ENCODE results near the gene RIMBP2.
"Not testable (repeated sequence)": the region's sequence is repeated elsewhere in the genome, so short reads cannot be mapped to it uniquely, and the experiment has no call there.

The RIMBP2 gene

DNA sequence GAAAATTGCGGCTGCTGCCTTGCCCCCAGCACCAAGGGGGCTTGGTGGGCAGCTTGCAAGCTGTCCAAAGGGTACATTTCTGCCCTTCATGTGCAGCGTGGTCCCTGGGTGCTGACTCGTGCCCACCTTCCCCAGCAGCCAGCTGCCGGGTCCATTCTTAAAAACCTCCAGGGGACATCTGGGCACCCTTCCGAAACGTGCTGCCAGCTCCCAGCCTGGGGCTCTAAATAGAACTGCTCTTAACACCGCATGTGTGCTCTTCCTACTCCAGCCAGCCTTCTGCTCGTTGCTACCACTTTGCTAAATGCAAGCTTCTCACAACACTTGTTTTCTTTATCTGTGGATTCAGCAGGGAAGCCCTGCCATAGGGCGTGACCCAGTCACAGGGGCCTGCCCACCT is 66.0 kb downstream of the RIMBP2 start:
- no peak for DNase-seq

GRCh38 chr12:130649101-130650045 is 66.7 kb downstream of the RIMBP2 start:
- DNase-seq = no peak

GRCh38 chr12:130647814-130648213 is 68.3 kb downstream of the RIMBP2 start:
- DNase-seq = no peak

- no peak for DNase-seq
Observed at GRCh38 chr12:130646716-130647370, 69.3 kb downstream of the RIMBP2 start.

GRCh38 chr12:130646191-130646590 is 69.9 kb downstream of the RIMBP2 start:
- not testable (repeated sequence) for DNase-seq

DNA sequence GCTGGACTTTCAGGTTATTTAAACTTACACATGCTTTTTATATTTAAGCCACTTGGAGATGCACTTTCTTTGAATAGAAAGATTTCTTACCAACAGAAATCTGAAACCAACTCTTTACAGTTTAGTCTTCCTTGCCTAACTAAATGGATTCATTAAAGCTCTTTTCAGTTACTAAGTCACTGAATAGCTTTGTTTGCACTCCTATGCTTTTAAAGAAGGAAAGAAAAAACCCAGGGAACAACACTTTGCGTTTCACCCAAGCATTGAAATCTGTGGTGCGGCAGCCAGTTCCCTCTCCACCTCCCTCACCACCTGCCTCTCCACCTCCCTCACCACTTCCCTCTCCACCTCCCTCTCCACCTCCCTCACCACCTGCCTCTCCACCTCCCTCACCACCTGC is 70.3 kb downstream of the RIMBP2 start:
- no peak for DNase-seq

DNA sequence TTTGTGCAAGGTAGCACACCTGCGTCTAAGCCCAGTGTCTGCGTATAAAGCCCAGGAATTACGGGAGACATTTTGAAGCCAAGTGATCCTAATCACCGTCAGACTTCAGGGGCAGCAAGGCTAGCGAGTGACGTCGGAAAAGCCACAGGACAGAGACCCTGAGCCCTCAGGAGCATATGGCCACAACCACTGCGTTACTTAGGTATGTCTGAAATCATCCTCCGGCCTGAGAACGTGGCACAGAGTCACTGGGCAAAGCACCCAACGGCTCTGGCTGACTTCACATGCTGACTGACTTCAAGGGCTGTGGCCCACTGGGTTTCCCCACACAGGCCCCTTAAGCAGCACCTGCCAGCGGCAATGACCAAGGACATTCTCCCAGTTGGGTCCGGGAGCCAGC is 71.5 kb downstream of the RIMBP2 start:
- no peak for DNase-seq

DNA sequence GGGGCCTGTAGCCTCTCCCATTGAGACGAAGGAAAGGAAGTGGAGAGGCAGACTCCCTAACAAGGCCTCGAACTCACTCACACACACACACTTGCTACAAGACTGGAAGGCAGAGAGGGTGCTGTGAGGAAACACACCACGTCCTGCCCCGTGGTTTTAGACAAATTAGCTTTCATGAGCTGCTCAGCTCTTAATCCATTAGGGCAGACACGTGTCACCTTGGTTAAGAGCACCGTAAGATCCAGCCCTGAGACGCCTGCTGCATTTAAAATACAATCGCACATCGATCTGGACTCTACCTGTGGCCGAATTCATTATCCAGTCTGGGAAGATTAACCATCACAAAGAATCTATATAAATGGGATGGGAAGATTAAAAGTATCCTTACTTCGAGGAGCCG is 72.0 kb downstream of the RIMBP2 start:
- no peak for DNase-seq

- DNase-seq = no peak
Observed at GRCh38 chr12:130642856-130643255, 73.2 kb downstream of the RIMBP2 start.

DNA sequence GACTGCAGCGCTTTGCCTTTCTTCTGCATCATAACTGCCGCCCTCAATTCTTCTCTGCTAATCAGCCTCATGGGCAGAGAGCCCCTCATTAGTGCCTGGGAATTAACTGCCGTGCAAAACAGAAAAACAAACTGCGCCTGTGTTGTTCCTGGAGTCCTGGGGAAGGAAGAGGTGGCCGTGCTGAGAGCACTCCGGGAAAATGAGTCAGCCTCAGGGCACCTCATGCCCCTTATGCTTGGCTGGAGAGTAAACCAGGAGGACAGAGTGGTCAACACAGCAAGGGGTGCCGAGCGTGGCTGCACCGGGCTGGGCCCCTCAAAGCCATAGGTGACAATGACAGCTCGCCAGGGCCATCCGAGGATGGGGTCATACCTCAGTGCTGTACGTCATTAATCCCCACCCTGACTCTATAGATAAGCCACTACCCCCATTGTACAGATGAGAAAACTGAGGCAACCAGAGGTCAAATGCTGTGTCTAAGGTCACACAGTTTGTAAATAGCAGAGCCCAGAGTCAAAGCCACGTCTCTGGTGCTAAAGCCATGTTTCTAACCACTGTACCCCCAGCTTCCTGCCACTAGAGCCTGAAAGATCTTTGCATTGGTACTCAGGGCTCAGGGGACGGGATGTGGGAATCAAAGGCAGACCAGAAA is 74.4 kb downstream of the RIMBP2 start:
- DNase-seq = no peak

- DNase-seq = no peak
Observed at GRCh38 chr12:130640901-130641300, 75.2 kb downstream of the RIMBP2 start.

- DNase-seq = no peak
Observed at GRCh38 chr12:130640496-130640895, 75.6 kb downstream of the RIMBP2 start.

GRCh38 chr12:130639476-130640424 is 76.3 kb downstream of the RIMBP2 start:
- DNase-seq = no peak

DNA sequence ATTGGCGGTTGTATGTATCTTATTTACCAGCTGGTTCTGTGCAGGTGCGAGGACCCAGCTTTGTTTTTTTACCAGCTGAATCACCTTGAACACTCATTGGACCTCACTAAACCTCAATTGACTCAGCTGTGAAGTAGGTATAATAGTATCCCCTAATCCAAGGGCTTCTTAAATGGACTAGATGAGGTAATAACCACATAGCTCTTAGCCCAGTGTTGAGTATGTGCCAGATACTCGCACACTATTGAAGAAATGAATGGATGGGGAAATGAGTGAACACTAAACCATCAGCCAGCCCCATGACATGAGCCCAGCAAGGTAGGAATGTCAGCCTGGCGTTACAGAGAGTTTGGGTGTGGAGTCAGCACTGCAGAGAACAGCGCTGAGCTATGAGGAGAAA is 79.7 kb downstream of the RIMBP2 start:
- DNase-seq = no peak

- no peak for DNase-seq
Observed at GRCh38 chr12:130634866-130635265, 81.2 kb downstream of the RIMBP2 start.

- DNase-seq = no peak
Observed at GRCh38 chr12:130633771-130634170, 82.3 kb downstream of the RIMBP2 start.

DNA sequence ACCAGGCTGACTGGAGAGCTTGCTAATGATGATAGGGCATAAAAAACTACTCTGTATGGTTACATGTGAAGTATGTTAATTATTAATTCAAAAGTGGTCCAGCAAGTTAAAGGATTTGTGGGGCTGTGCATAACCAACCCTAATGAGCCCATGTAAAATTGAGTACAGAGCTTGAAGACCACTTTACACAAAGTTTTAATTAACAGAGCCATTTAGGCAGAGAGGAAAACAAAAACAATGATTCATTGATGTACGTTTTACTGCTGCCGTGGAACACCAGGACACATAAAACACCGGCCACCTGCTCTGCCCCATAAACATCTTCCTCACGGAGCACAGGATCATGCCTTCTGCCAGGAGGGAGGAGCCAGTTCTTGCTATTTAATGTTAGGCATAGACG is 83.5 kb downstream of the RIMBP2 start:
- DNase-seq = no peak

GRCh38 chr12:130628304-130628703 is 87.8 kb downstream of the RIMBP2 start:
- DNase-seq = no peak

- DNase-seq = no peak
Observed at GRCh38 chr12:130627175-130627574, 88.9 kb downstream of the RIMBP2 start.

DNA sequence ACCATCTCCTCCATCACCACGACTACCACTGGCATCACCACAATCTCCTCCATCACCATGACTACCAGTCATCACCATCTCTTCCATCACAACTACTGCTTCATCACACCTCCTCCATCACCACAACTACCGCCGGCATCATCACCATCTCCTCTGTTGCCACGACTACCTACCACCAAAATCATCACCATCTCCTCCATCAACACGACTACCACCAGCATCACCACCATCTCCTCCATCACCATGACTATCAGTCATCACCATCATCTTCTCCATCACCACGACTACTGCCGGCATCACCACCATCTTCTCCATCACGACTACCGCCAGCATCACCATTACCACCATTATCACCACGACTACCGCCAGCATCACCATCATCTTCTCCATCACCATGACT is 89.5 kb downstream of the RIMBP2 start:
- DNase-seq = no peak

GRCh38 chr12:130625201-130625600 is 90.9 kb downstream of the RIMBP2 start:
- no peak for DNase-seq

GRCh38 chr12:130622803-130623202 is 93.3 kb downstream of the RIMBP2 start:
- DNase-seq = no peak
